ENCODE results near the gene CLHC1.

Gene CLHC1

DNA sequence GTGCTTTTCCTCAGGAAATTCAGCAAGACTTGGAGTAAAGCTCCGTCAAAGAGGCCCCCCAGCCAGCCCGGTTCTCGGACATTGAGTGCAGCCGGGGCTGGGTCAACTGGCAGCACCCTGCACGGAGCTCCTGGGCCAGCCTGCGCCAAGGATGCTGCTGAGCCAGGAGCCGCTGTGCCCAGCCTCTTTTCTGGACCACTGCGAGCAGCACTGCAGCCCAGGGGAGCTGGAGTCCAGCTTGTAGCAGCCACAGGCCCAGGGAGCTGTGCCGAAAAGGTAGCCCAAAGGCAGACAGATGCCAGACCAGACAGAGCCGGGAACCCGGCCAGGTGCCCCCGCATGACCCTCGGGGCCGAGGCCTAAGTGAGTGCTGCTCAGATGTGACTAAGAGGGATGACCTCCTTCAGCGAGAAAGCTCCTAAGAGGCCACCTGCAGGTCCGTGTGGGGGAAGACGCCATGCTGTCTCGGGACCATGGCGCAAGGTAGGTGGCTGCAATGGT is 7.3 kb downstream of the CLHC1 start:
- no peak for DNase-seq
- Histone ChIP-seq H3K79me2 (ENCODE audit: low read length) (no peaks in the 10 kb centered on the region), H3K9ac (ENCODE audit: low read length) (no peak overlapping the region), H3K4me3 (ENCODE audit: low read length) (no peak overlapping the region), H3K27ac (ENCODE audit: low read length) (no peak overlapping the region), H3K9me2 (replicated peaks; ENCODE audit: insufficient read depth, low read length) (no peaks in the 10 kb centered on the region), H3K36me3 (replicated peaks; ENCODE audit: insufficient read depth, low read length) (no peaks in the 10 kb centered on the region), H2AFZ (ENCODE audit: low read length) (no peak overlapping the region), H3F3A (ENCODE audit: insufficient read depth, low read length) (no peaks in the 10 kb centered on the region; the same call in 1 of the 2 replicates), H3K4me1 (ENCODE audit: low read length) (no peaks in the 10 kb centered on the region), H3K9me3 (replicated peaks; ENCODE audit: insufficient read depth, low read length) (no peaks in the 10 kb centered on the region), H3K27me3 (replicated peaks; ENCODE audit: insufficient read depth, low read length) (no peaks in the 10 kb centered on the region), H3K4me2 (ENCODE audit: low read depth, low read length) (no peak overlapping the region), H4K20me1 (ENCODE audit: insufficient read depth, low read length) (no peaks in the 10 kb centered on the region)
- TF ChIP-seq, protein P1, sequence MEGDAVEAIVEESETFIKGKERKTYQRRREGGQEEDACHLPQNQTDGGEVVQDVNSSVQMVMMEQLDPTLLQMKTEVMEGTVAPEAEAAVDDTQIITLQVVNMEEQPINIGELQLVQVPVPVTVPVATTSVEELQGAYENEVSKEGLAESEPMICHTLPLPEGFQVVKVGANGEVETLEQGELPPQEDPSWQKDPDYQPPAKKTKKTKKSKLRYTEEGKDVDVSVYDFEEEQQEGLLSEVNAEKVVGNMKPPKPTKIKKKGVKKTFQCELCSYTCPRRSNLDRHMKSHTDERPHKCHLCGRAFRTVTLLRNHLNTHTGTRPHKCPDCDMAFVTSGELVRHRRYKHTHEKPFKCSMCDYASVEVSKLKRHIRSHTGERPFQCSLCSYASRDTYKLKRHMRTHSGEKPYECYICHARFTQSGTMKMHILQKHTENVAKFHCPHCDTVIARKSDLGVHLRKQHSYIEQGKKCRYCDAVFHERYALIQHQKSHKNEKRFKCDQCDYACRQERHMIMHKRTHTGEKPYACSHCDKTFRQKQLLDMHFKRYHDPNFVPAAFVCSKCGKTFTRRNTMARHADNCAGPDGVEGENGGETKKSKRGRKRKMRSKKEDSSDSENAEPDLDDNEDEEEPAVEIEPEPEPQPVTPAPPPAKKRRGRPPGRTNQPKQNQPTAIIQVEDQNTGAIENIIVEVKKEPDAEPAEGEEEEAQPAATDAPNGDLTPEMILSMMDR (IDR thresholded peaks at IDR 0.05; ENCODE audit: low read length), result no peak
- TF ChIP-seq EZH2 (optimal IDR thresholded peaks at IDR 0.05; ENCODE audit: low read depth, low read length), result no peak

DNA sequence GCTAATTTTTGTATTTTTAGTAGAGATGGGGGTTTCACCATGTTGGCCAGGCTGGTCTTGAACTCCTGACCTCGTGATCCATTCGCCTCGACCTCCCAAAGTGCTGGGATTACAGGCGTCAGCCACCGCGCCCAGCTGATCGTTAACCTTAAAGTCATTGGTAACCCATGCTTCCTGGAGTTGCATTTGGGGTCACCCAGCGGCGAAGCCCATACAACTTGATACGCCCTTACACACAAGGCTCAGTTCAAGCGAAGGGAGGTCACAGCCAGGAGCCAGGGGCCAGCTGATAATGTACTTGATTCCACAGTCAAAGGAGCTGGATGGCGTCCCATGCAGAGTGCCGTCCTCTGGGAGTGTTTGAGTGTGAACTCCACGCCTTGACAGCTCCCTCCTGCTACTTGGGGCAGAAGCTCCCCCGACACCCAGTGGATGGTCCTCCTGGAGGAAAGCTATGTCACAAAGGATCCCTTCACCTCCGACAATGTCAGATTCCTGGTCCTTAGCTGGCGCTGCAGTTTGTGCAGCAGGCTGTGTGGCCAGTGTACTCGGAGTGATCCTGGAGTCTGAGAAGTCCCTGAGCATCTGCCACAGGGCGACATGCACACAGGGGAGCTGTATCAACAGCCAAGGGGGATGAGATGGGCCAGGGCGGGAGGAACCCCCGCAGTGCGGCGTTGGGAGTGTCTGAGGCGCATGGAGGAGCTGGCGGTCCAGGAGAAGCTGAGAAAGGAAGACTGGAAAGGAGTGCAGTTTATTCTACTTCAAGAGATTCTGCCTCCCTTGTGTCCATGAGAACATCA is 7.9 kb downstream of the CLHC1 start:
- Histone ChIP-seq H3K9me2 (replicated peaks; ENCODE audit: insufficient read depth, low read length) (no peaks in the 10 kb centered on the region), H3K27ac (ENCODE audit: low read length) (no peak overlapping the region), H3F3A (ENCODE audit: insufficient read depth, low read length) (no peaks in the 10 kb centered on the region; the same call in 1 of the 2 replicates), H2AFZ (ENCODE audit: low read length) (no peak overlapping the region), H3K27me3 (replicated peaks; ENCODE audit: insufficient read depth, low read length) (no peaks in the 10 kb centered on the region), H3K9me3 (replicated peaks; ENCODE audit: insufficient read depth, low read length) (no peaks in the 10 kb centered on the region), H3K9ac (ENCODE audit: low read length) (no peak overlapping the region), H4K20me1 (ENCODE audit: insufficient read depth, low read length) (no peaks in the 10 kb centered on the region), H3K79me2 (ENCODE audit: low read length) (no peaks in the 10 kb centered on the region), H3K4me1 (ENCODE audit: low read length) (no peaks in the 10 kb centered on the region), H3K36me3 (replicated peaks; ENCODE audit: insufficient read depth, low read length) (no peaks in the 10 kb centered on the region), H3K4me2 (ENCODE audit: low read depth, low read length) (no peak overlapping the region), H3K4me3 (ENCODE audit: low read length) (no peak overlapping the region)
- TF ChIP-seq, protein P1 (IDR thresholded peaks at IDR 0.05; ENCODE audit: low read length), result no peak
- no peak for TF ChIP-seq EZH2phosphoT487 (IDR thresholded peaks at IDR 0.05; ENCODE audit: low read length)
- no peak for TF ChIP-seq EZH2 (optimal IDR thresholded peaks at IDR 0.05; ENCODE audit: low read depth, low read length)
- DNase-seq, result no peak

DNA sequence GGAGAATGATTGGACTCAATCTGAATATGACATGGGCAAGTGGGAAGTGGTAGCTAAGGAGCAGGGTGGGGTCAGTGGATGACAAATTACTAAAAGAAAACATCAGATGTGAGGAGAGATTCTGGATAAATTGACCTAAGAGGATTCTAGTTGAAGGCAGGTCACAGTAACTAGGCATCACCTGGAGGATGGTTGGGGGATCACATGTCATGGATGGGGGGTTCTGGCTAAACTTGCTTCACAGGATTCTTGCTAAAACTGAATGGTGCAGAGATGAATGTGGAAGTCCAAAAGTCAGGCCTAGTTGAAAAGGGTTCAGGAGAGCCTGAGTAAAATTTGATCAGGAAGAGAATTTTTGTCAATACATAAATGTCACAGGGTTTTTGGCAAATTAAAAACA is 18.3 kb downstream of the CLHC1 start:
- Histone ChIP-seq H4K20me1 (ENCODE audit: insufficient read depth, low read length) (no peaks in the 10 kb centered on the region), H3K4me3 (ENCODE audit: low read length) (no peak overlapping the region), H3K9ac (ENCODE audit: low read length) (no peak overlapping the region), H3K27ac (ENCODE audit: low read length) (no peak overlapping the region), H3K27me3 (replicated peaks; ENCODE audit: insufficient read depth, low read length) (no peaks in the 10 kb centered on the region), H3K79me2 (ENCODE audit: low read length) (no peaks in the 10 kb centered on the region), H2AFZ (ENCODE audit: low read length) (no peak overlapping the region), H3K36me3 (replicated peaks; ENCODE audit: insufficient read depth, low read length) (no peaks in the 10 kb centered on the region), H3K9me2 (replicated peaks; ENCODE audit: insufficient read depth, low read length) (no peaks in the 10 kb centered on the region), H3K4me1 (ENCODE audit: low read length) (no peaks in the 10 kb centered on the region), H3K9me3 (replicated peaks; ENCODE audit: insufficient read depth, low read length) (no peaks in the 10 kb centered on the region), H3K4me2 (ENCODE audit: low read depth, low read length) (no peak overlapping the region), H3F3A (ENCODE audit: insufficient read depth, low read length) (no peaks in the 10 kb centered on the region)
- DNase-seq, result no peak
- TF ChIP-seq, protein P1 (IDR thresholded peaks at IDR 0.05; ENCODE audit: low read length), result no peak
- no peak for TF ChIP-seq EZH2 (optimal IDR thresholded peaks at IDR 0.05; ENCODE audit: low read depth, low read length)
